Spinal cord (tissue), 10 donors: ENCODE results near the gene S100A12. TPM values are rescaled to one million over a fixed set of nuclear protein-coding genes. Genes with fewer than 3 reads are reported as not detected.
"Not testable (repeated sequence)": the region's sequence is repeated elsewhere in the genome, so short reads cannot be mapped to it uniquely, and the experiment has no call there.

Experiments
- DNase-seq, 6 donors: peaks; one replicate each; pipeline versions ENCODE4 v3.0.0 to v3.0.0-alpha.2; 2013 to 2015; ENCODE audit warnings: low spot score in 6 of 6, low read depth in 4 of 6
- H3K27ac ChIP-seq: one replicate; pipeline ENCODE4 v1.5.1; 2013; ENCODE audit warnings: low read depth, low read length, control low read depth
- H3K27me3 ChIP-seq: one replicate; pipeline ENCODE4 v1.6.1; 2013; ENCODE audit warnings: low read length; ENCODE audit not compliant: control insufficient read depth, insufficient read depth
- H3K36me3 ChIP-seq: one replicate; pipeline ENCODE4 v1.6.1; 2013; ENCODE audit warnings: low read length; ENCODE audit not compliant: control insufficient read depth, insufficient read depth
- H3K4me1 ChIP-seq: one replicate; pipeline ENCODE4 v1.6.1; 2013; ENCODE audit warnings: low read length; ENCODE audit not compliant: control insufficient read depth, insufficient read depth
- H3K4me3 ChIP-seq: one replicate; pipeline ENCODE4 v1.5.1; 2013; ENCODE audit warnings: low read depth, low read length, control low read depth
- H3K9me3 ChIP-seq: one replicate; pipeline ENCODE4 v1.6.1; 2013; ENCODE audit warnings: low read length; ENCODE audit not compliant: control insufficient read depth, insufficient read depth
- WGBS: methylation state at CpG from one replicate; pipeline ENCODE4 v1.1.5; 2013; ENCODE audit warnings: missing lambda C conversion rate; ENCODE audit not compliant: insufficient coverage; 5-methylcytosine and 5-hydroxymethylcytosine counted together
- polyA plus RNA-seq, 2 donors: library from polyadenylated mRNA; unstranded; fragments of 120-200 nt; gene quantifications; one replicate each; pipeline ENCODE4 v1.2.1, GENCODE V29; 2013; ENCODE audit not compliant: insufficient read length in 2 of 2
- total RNA-seq, 2 donors: library from RNA; depleted of rRNA in 1 of 2; stranded (reverse); fragments of 120-200 nt in 1 of 2; fragments of >200 nt in 1 of 2; gene quantifications; one replicate each; pipeline versions ENCODE4 v1.2.3 to v1.2.4, GENCODE V29; 2013 to 2014
- donor health status: healthy.

Gene S100A12
- total and polyA plus RNA-seq, 4 donors, result 1.4 to 87.6 TPM; not detected in 2

- not testable (repeated sequence) for H3K36me3 ChIP-seq, H3K4me3 ChIP-seq, H3K4me1 ChIP-seq, H3K9me3 ChIP-seq, H3K27me3 ChIP-seq, H3K27ac ChIP-seq, DNase-seq
- 75% methylated on average over 6 of the region's 6 CpGs for WGBS
Observed at GRCh38 chr1:153405825-153406599, 30.6 kb upstream of the S100A12 start.

- Histone ChIP-seq H3K27me3 (no peaks in the 10 kb centered on the region), H3K4me3 (no peak overlapping the region), H3K27ac (no peak overlapping the region), H3K4me1 (no peaks in the 10 kb centered on the region), H3K36me3 (no peaks in the 10 kb centered on the region), H3K9me3 (no peaks in the 10 kb centered on the region)
- DNase-seq, result no peak
- 50% methylated on average over 15 of the region's 15 CpGs for WGBS
Observed at GRCh38 chr1:153404768-153405167, 29.3 kb upstream of the S100A12 start.

GRCh38 chr1:153404086-153404635 is 28.7 kb upstream of the S100A12 start:
- 71% methylated on average over 5 of the region's 7 CpGs for WGBS
- H3K9me3 ChIP-seq, result no peaks in the 10 kb centered on the region
- no peaks in the 10 kb centered on the region for H3K27me3 ChIP-seq
- no peak overlapping the region for H3K27ac ChIP-seq
- no peaks in the 10 kb centered on the region for H3K36me3 ChIP-seq
- no peak overlapping the region for H3K4me3 ChIP-seq
- H3K4me1 ChIP-seq, result no peaks in the 10 kb centered on the region
- no peak for DNase-seq

GRCh38 chr1:153403421-153404085 is 28.1 kb upstream of the S100A12 start:
- Histone ChIP-seq H3K27ac (no peak overlapping the region), H3K4me3 (no peak overlapping the region), H3K36me3 (no peaks in the 10 kb centered on the region), H3K4me1 (no peaks in the 10 kb centered on the region), H3K27me3 (no peaks in the 10 kb centered on the region), H3K9me3 (no peaks in the 10 kb centered on the region)
- DNase-seq, result no peak
- WGBS, result 86% methylated on average over 8 of the region's 11 CpGs

GRCh38 chr1:153402226-153402625 is 26.8 kb upstream of the S100A12 start:
- Histone ChIP-seq H3K36me3 (no peaks in the 10 kb centered on the region), H3K4me1 (no peaks in the 10 kb centered on the region), H3K27ac (no peak overlapping the region), H3K9me3 (no peaks in the 10 kb centered on the region), H3K27me3 (no peaks in the 10 kb centered on the region), H3K4me3 (no peak overlapping the region)
- 50% methylated on average over 1 of the region's 2 CpGs for WGBS
- DNase-seq, result no peak

GRCh38 chr1:153401461-153401860 is 26.0 kb upstream of the S100A12 start:
- DNase-seq, result no peak
- 93% methylated on average over 2 of the region's 9 CpGs for WGBS
- no peaks in the 10 kb centered on the region for H3K9me3 ChIP-seq
- H3K4me1 ChIP-seq, result no peaks in the 10 kb centered on the region
- H3K4me3 ChIP-seq, result no peak overlapping the region
- H3K27me3 ChIP-seq, result no peaks in the 10 kb centered on the region
- no peak overlapping the region for H3K27ac ChIP-seq
- H3K36me3 ChIP-seq, result no peaks in the 10 kb centered on the region

GRCh38 chr1:153400244-153400643 is 24.8 kb upstream of the S100A12 start:
- no peaks in the 10 kb centered on the region for H3K27me3 ChIP-seq
- no peaks in the 10 kb centered on the region for H3K9me3 ChIP-seq
- WGBS, result 63% methylated on average over 5 of the region's 5 CpGs
- no peak overlapping the region for H3K4me3 ChIP-seq
- no peaks in the 10 kb centered on the region for H3K36me3 ChIP-seq
- DNase-seq, result no peak
- H3K27ac ChIP-seq, result no peak overlapping the region
- H3K4me1 ChIP-seq, result no peaks in the 10 kb centered on the region

- no peaks in the 10 kb centered on the region for H3K27me3 ChIP-seq
- H3K36me3 ChIP-seq, result no peaks in the 10 kb centered on the region
- no peak for DNase-seq
- H3K4me1 ChIP-seq, result no peaks in the 10 kb centered on the region
- no peak overlapping the region for H3K4me3 ChIP-seq
- WGBS, result 84% methylated on average over 7 of the region's 7 CpGs
- no peaks in the 10 kb centered on the region for H3K9me3 ChIP-seq
- no peak overlapping the region for H3K27ac ChIP-seq
Observed at GRCh38 chr1:153399401-153400055, 24.1 kb upstream of the S100A12 start.

GRCh38 chr1:153397924-153398651 is 22.7 kb upstream of the S100A12 start:
- H3K9me3 ChIP-seq, result no peaks in the 10 kb centered on the region
- WGBS, result 67% methylated on average over 3 of the region's 6 CpGs
- no peak overlapping the region for H3K4me3 ChIP-seq
- DNase-seq, result no peak
- H3K36me3 ChIP-seq, result no peaks in the 10 kb centered on the region
- H3K4me1 ChIP-seq, result no peaks in the 10 kb centered on the region
- H3K27me3 ChIP-seq, result no peaks in the 10 kb centered on the region
- no peak overlapping the region for H3K27ac ChIP-seq
